HCT116 (cell line): ENCODE results near the gene PTS. TPM values are rescaled to one million over a fixed set of nuclear protein-coding genes. Genes with fewer than 3 reads are reported as not detected.

Experiments used
- ATAC-seq: fragments of 200-7000 bp; cut with Tn5 transposase; 2 replicates; pipeline ENCODE4 v1.9.1; 2020; ENCODE audit warnings: mild to moderate bottlenecking, moderate library complexity
- BruUV-seq: library from RNA; stranded (reverse); fragments of 400-500 nt; replicated peaks from 2 replicates; lab custom pipeline; 2021; lab: Mats Ljungman, UMichigan
- CTCF ChIA-PET: fragments of 300-600 bp; sonication (Branson Sonifier 250); formaldehyde crosslinking; loops from one replicate; lab custom pipeline; 2021; ENCODE audit warnings: antibody characterized with exemption; lab: Charles Lee
- POLR2A ChIA-PET: fragments of 300-600, 350-600 bp; sonication (Branson Sonifier 250); formaldehyde crosslinking; loops from one replicate; lab custom pipeline; 2021; ENCODE audit warnings: antibody characterized with exemption; lab: Charles Lee
- RAD21 ChIA-PET, 2 experiments: fragments of 300-600 bp; sonication (Branson Sonifier 250); formaldehyde crosslinking; loops; one replicate each; lab custom pipeline; 2023; ENCODE audit warnings: low total read pairs in 2 of 2; ENCODE audit not compliant: uncharacterized antibody in 2 of 2, unreplicated experiment in 2 of 2, low non-redundant PET in 1 of 2; lab: Charles Lee
- DNase-seq: peaks from one replicate; pipeline ENCODE4 v3.0.0-alpha.2; 2010; ENCODE audit warnings: low read depth, low spot score
- H2AFZ ChIP-seq: fragments of 200-600 bp; shearing (Covaris generic), sonication (generic); 2 replicates; pipeline ENCODE4 v1.6.1; 2017; ENCODE audit warnings: low read depth, mixed run types, mixed read lengths, antibody characterized with exemption, low read length; ENCODE audit not compliant: poor library complexity, severe bottlenecking
- H3K27ac ChIP-seq: 2 replicates; pipeline ENCODE4 v1.5.1; 2012; ENCODE audit warnings: low read depth, low read length
- H3K27me3 ChIP-seq: fragments of 200-600 bp; sonication (generic); 2 replicates; pipeline ENCODE4 v1.6.1; 2016; ENCODE audit warnings: mixed run types, low read length, mixed read lengths; ENCODE audit not compliant: insufficient read depth
- H3K36me3 ChIP-seq, 2 experiments: fragments of 200-500 bp in 1 of 2; fragments of 200-600 bp in 1 of 2; sonication (Bioruptor generic) in 1 of 2; sonication (generic) in 1 of 2; 2 replicates each; pipeline versions ENCODE4 v1.5.1 to v1.6.1; 2014 to 2016; ENCODE audit warnings: low read length in 2 of 2, inconsistent platforms in 1 of 2, mixed read lengths in 1 of 2, mixed run types in 1 of 2; ENCODE audit not compliant: insufficient read depth in 2 of 2, control insufficient read depth in 1 of 2
- H3K4me1 ChIP-seq, 2 experiments: fragments of 200-600 bp in 1 of 2; sonication (generic) in 1 of 2; 2 replicates each; pipeline versions ENCODE4 v1.5.1 to v1.6.1; 2012 to 2017; ENCODE audit warnings: low read length in 2 of 2, inconsistent platforms in 1 of 2, mild to moderate bottlenecking in 1 of 2, mixed read lengths in 1 of 2, mixed run types in 1 of 2, moderate library complexity in 1 of 2; ENCODE audit not compliant: insufficient read depth in 2 of 2, control insufficient read depth in 1 of 2
- H3K4me2 ChIP-seq: fragments of 200-600 bp; sonication (generic); 2 replicates; pipeline ENCODE4 v1.6.1; 2017; ENCODE audit warnings: mixed run types, low read length, mixed read lengths
- H3K4me3 ChIP-seq, 2 experiments: fragments of 200-600 bp in 1 of 2; sonication (generic) in 1 of 2; replicated peaks in 1 of 2; 2 replicates each; pipeline ENCODE4 v1.5.1; 2011 to 2016; ENCODE audit warnings: low read length in 2 of 2, control low read depth in 1 of 2, low read depth in 1 of 2, mild to moderate bottlenecking in 1 of 2, mixed read lengths in 1 of 2, mixed run types in 1 of 2
- H3K79me2 ChIP-seq: fragments of 200-600 bp; sonication (generic); 2 replicates; pipeline ENCODE4 v1.6.1; 2017; ENCODE audit warnings: mild to moderate bottlenecking, mixed run types, low read length, moderate library complexity, mixed read lengths; ENCODE audit not compliant: insufficient read depth
- H3K9ac ChIP-seq: fragments of 200-600 bp; sonication (generic); 2 replicates; pipeline ENCODE4 v1.6.1; 2016; ENCODE audit warnings: low read length, mixed read lengths
- H3K9me2 ChIP-seq: fragments of 200-600 bp; sonication (generic), shearing (Covaris generic); 2 replicates; pipeline ENCODE4 v1.6.1; 2017; ENCODE audit warnings: mixed run types, mild to moderate bottlenecking, moderate library complexity; ENCODE audit not compliant: insufficient read depth
- H3K9me3 ChIP-seq, 2 experiments: fragments of 200-500 bp in 1 of 2; fragments of 200-600 bp in 1 of 2; sonication (Bioruptor generic) in 1 of 2; sonication (generic) in 1 of 2; 2 replicates each; pipeline ENCODE4 v1.6.1; 2014 to 2017; ENCODE audit warnings: low read length in 2 of 2, mixed read lengths in 2 of 2, inconsistent platforms in 1 of 2, low read depth in 1 of 2, mild to moderate bottlenecking in 1 of 2, mixed run types in 1 of 2, moderate library complexity in 1 of 2; ENCODE audit not compliant: control insufficient read depth in 1 of 2, insufficient read depth in 1 of 2
- H4K20me1 ChIP-seq: fragments of 200-600 bp; sonication (generic), shearing (Covaris generic); 2 replicates; pipeline ENCODE4 v1.6.1; 2017; ENCODE audit warnings: mixed run types, mild to moderate bottlenecking, moderate library complexity; ENCODE audit not compliant: insufficient read depth
- CBX3 ChIP-seq: IDR thresholded peaks from 2 replicates; pipeline ENCODE4 v1.6.1; 2012; ENCODE audit warnings: low read depth
- CTCF ChIP-seq, 3 experiments: fragments of 200-600 bp in 1 of 3; sonication (generic) in 1 of 3; IDR thresholded peaks in 2 of 3; conservative IDR thresholded peaks in 1 of 3; 2 replicates each; pipeline ENCODE4 v1.5.1; 2012 to 2017; ENCODE audit warnings: low read depth in 2 of 3, low read length in 2 of 3, antibody characterized with exemption in 1 of 3, borderline replicate concordance in 1 of 3, control low read depth in 1 of 3, mild to moderate bottlenecking in 1 of 3, mixed read lengths in 1 of 3, mixed run types in 1 of 3, moderate library complexity in 1 of 3; ENCODE audit not compliant: insufficient read depth in 1 of 3
- ELF1 ChIP-seq: IDR thresholded peaks from 2 replicates; pipeline ENCODE4 v1.6.1; 2012; ENCODE audit warnings: low read depth, borderline replicate concordance
- EZH2 ChIP-seq: fragments of 200-600 bp; sonication (generic); IDR thresholded peaks from 2 replicates; pipeline ENCODE4 v1.6.1; 2017; ENCODE audit warnings: antibody characterized with exemption, mixed run types
- EZH2phosphoT487 ChIP-seq: fragments of 200-600 bp; IDR thresholded peaks from 2 replicates; pipeline ENCODE4 v1.6.1; 2018; ENCODE audit warnings: antibody characterized with exemption, borderline replicate concordance
- JUND ChIP-seq: IDR thresholded peaks from 2 replicates; pipeline ENCODE4 v1.6.1; 2012
- POLR2A ChIP-seq: IDR thresholded peaks from 2 replicates; pipeline ENCODE4 v1.7.0; 2011; ENCODE audit warnings: borderline replicate concordance; ENCODE audit not compliant: insufficient read depth, insufficient read length; ENCODE audit errors: extremely low read depth
- POLR2AphosphoS5 ChIP-seq: IDR thresholded peaks from 2 replicates; pipeline ENCODE4 v1.6.1; 2011; ENCODE audit warnings: mild to moderate bottlenecking, low read depth, low read length, moderate library complexity
- RAD21 ChIP-seq: IDR thresholded peaks from 2 replicates; pipeline ENCODE4 v1.6.1; 2012; ENCODE audit warnings: low read depth, mild to moderate bottlenecking
- SIN3A ChIP-seq: IDR thresholded peaks from 2 replicates; pipeline ENCODE4 v1.6.1; 2012; ENCODE audit warnings: low read depth
- SP1 ChIP-seq: IDR thresholded peaks from 2 replicates; pipeline ENCODE4 v1.6.1; 2012; ENCODE audit warnings: low read depth
- SRF ChIP-seq: IDR thresholded peaks from 2 replicates; pipeline ENCODE4 v1.6.1; 2012; ENCODE audit warnings: low read depth
- TCF7L2 ChIP-seq: IDR thresholded peaks from 2 replicates; pipeline ENCODE4 v1.7.0; 2011; ENCODE audit warnings: borderline replicate concordance, inconsistent platforms; ENCODE audit not compliant: insufficient read depth, insufficient read length; ENCODE audit errors: extremely low read depth
- YY1 ChIP-seq: IDR thresholded peaks from 2 replicates; pipeline ENCODE4 v1.6.1; 2011; ENCODE audit warnings: low read length, low read depth, moderate library complexity, mild to moderate bottlenecking; ENCODE audit not compliant: insufficient replicate concordance; ENCODE audit errors: extremely low read depth
- ZNF274 ChIP-seq: fragments of 200-500 bp; sonication (Bioruptor generic); IDR thresholded peaks from 2 replicates; pipeline ENCODE4 v1.6.1; 2014; ENCODE audit warnings: mild to moderate bottlenecking, low read depth, low read length, inconsistent platforms
- intact Hi-C: fragments of 100-400 bp; cut with micrococcal nuclease; formaldehyde crosslinking; loops from 2 replicates; pipeline ENCODE4 v1.10.0; 2022
- total RNA-seq: library from RNA; stranded (reverse); gene quantifications from one replicate; pipeline ENCODE4 v1.2.1, GENCODE V29; 2021; ENCODE audit not compliant: unreplicated experiment
- TF ChIP-seq, protein P1 (sequence below): IDR thresholded peaks from 2 replicates; pipeline ENCODE4 v1.6.1; 2012
- TF ChIP-seq, protein P2 (sequence below): IDR thresholded peaks from 2 replicates; pipeline ENCODE4 v1.6.1; 2012

PTS gene
- total RNA-seq, 1 experiment from 2014 or later: 45.7 TPM

GRCh38 chr11:112195951-112196351, 30.3 kb upstream of the PTS start:
- Histone ChIP-seq H3K27ac (no peak overlapping the region), H3K27me3 (no peaks in the 10 kb centered on the region), H3K4me1 (no peaks in the 10 kb centered on the region), H3K4me2 (no peak overlapping the region), H2AFZ (no peak overlapping the region), H3K4me3 (no peak overlapping the region), H3K79me2 (no peaks in the 10 kb centered on the region), H3K9ac (no peak overlapping the region), H3K9me3 (no peaks in the 10 kb centered on the region), H3K9me2 (no peaks in the 10 kb centered on the region), H3K36me3 (no peaks in the 10 kb centered on the region), H4K20me1 (no peaks in the 10 kb centered on the region)
- RAD21 ChIA-PET: no interaction called here
- BruUV-seq: no TSS peak
- DNase-seq (no peak), ATAC-seq (no peak)
- CTCF ChIA-PET: no interaction called here
- POLR2A ChIA-PET: no interaction called here
- TF ChIP-seq CTCF (IDR thresholded peaks at IDR 0.05 in 2 of 3, conservative IDR thresholded peaks at IDR 0.05 in 1 of 3; ENCODE audit: borderline replicate concordance in 1 of 3, insufficient read depth in 1 of 3, low read depth in 2 of 3, low read length in 2 of 3): no peak
- TF ChIP-seq SRF: no peak
- TF ChIP-seq ZNF274: no peak
- no peak for TF ChIP-seq SIN3A
- no peak for TF ChIP-seq YY1
- TF ChIP-seq JUND: no peak
- TF ChIP-seq, protein P1, sequence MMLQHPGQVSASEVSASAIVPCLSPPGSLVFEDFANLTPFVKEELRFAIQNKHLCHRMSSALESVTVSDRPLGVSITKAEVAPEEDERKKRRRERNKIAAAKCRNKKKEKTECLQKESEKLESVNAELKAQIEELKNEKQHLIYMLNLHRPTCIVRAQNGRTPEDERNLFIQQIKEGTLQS: no peak
- TF ChIP-seq RAD21: no peak
- no peak for TF ChIP-seq SP1
- TF ChIP-seq POLR2AphosphoS5: no peak
- TF ChIP-seq, protein P2, sequence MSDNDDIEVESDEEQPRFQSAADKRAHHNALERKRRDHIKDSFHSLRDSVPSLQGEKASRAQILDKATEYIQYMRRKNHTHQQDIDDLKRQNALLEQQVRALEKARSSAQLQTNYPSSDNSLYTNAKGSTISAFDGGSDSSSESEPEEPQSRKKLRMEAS: no peak
- TF ChIP-seq ELF1: no peak
- TF ChIP-seq TCF7L2: no peak
- TF ChIP-seq EZH2phosphoT487: no peak
- TF ChIP-seq CBX3: no peak
- no peak for TF ChIP-seq EZH2
- no peak for TF ChIP-seq POLR2A
- intact Hi-C loops: no loop called here
